Measurements from ENCODE around the gene VPS11.
A peak's percentile ranks its signal among the peaks of the same experiment; 100 is the strongest.
"Not testable (repeated sequence)": the region's sequence is repeated elsewhere in the genome, so short reads cannot be mapped to it uniquely, and the experiment has no call there.

The VPS11 gene

GRCh38 chr11:119100994-119101758 is 33.6 kb downstream of the VPS11 start:
- no peak for DNase-seq

- peak; percentile 65 to 95 (median 87) for DNase-seq
Measured at GRCh38 chr11:119101759-119102423, 34.3 kb downstream of the VPS11 start, which contains the start of gene DPAGT1. TSS of gene DPAGT1 (minus strand) at chr11:119101853. CDS start at chr11:119101655, 198 bp downstream.

GRCh38 chr11:119103161-119103664 is 35.6 kb downstream of the VPS11 start:
- DNase-seq, result not testable (repeated sequence)

GRCh38 chr11:119103793-119104192 is 36.2 kb downstream of the VPS11 start:
- peak in 5 of 56 donors; percentile 6 to 23 (median 13) for DNase-seq

GRCh38 chr11:119106564-119107537 is 39.2 kb downstream of the VPS11 start, which contains the start of gene C2CD2L:
TSS of gene C2CD2L (plus strand) at chr11:119107344. CDS start at chr11:119107742, 398 bp downstream.
- peak in 55 of 56 donors; percentile 51 to 94 (median 83) for DNase-seq

- peak in 2 of 56 donors; percentile 39 to 43 for DNase-seq
Measured at GRCh38 chr11:119107538-119108145, 40.0 kb downstream of the VPS11 start.

- peak in 14 of 56 donors; percentile 18 to 63 (median 35) for DNase-seq
Measured at GRCh38 chr11:119108146-119108856, 40.7 kb downstream of the VPS11 start.

GRCh38 chr11:119108857-119109221 is 41.2 kb downstream of the VPS11 start:
- DNase-seq, result no peak

GRCh38 chr11:119109843-119110242 is 42.2 kb downstream of the VPS11 start:
- no peak for DNase-seq

GRCh38 chr11:119110439-119110838 is 42.8 kb downstream of the VPS11 start:
- peak in 32 of 56 donors; percentile 10 to 86 (median 53) for DNase-seq

GRCh38 chr11:119111361-119111925 is 43.8 kb downstream of the VPS11 start:
- no peak for DNase-seq

GRCh38 chr11:119112314-119113020 is 44.8 kb downstream of the VPS11 start:
- no peak for DNase-seq

GRCh38 chr11:119113716-119114115 is 46.1 kb downstream of the VPS11 start:
- no peak for DNase-seq

- no peak for DNase-seq
Measured at GRCh38 chr11:119114351-119114750, 46.7 kb downstream of the VPS11 start.

GRCh38 chr11:119115484-119116234 is 48.0 kb downstream of the VPS11 start:
- peak in 12 of 56 donors; percentile 6 to 46 (median 25) for DNase-seq

GRCh38 chr11:119116235-119116594 is 48.6 kb downstream of the VPS11 start:
- no peak for DNase-seq

GRCh38 chr11:119116601-119117000 is 49.0 kb downstream of the VPS11 start:
- DNase-seq, result no peak
